ENCODE measurements around the gene TSPAN9.

DNA sequence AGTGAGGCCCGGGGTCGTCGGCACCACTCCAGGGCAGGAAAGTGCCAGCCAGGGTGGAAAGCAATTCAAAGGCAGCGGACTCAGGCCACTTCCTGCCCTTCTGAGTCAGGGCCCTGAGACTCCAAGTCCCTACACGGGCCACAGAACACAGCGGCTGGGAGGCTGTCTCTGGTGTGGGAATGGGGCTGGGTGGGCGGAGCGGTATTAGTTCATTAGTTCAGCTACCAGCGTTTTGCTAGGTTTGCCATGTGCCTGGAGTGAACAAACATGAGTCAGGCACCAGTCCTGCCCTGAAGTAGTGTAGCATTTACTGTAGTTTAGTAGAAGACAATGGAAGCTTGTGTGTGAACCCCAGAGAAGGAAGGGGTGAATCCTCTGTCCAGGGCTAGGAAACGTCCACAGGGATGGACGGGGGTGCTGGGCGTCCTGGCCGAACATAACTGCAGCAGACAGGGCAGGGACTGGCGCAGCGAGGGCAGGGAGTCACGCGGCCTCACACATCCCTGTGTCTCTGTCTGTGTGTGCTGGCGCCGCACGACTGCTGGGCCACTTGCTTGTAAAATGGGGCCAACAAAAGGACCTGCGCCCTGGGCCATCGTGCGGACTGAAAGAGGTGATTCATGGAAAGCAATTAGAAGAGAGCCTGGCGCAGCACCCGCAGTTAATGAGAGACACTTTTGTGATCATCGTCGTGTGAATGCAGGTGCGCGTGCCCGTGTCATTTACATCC lies 227.4 kb downstream of the TSPAN9 start:
- TF ChIP-seq, protein P1, sequence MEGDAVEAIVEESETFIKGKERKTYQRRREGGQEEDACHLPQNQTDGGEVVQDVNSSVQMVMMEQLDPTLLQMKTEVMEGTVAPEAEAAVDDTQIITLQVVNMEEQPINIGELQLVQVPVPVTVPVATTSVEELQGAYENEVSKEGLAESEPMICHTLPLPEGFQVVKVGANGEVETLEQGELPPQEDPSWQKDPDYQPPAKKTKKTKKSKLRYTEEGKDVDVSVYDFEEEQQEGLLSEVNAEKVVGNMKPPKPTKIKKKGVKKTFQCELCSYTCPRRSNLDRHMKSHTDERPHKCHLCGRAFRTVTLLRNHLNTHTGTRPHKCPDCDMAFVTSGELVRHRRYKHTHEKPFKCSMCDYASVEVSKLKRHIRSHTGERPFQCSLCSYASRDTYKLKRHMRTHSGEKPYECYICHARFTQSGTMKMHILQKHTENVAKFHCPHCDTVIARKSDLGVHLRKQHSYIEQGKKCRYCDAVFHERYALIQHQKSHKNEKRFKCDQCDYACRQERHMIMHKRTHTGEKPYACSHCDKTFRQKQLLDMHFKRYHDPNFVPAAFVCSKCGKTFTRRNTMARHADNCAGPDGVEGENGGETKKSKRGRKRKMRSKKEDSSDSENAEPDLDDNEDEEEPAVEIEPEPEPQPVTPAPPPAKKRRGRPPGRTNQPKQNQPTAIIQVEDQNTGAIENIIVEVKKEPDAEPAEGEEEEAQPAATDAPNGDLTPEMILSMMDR (IDR thresholded peaks at IDR 0.05 in 2 of 3, conservative IDR thresholded peaks at IDR 0.05 in 1 of 3; ENCODE audit: insufficient read depth in 2 of 3, low read depth in 1 of 3, low read length in 3 of 3) = no peak
- TF ChIP-seq, protein P2, sequence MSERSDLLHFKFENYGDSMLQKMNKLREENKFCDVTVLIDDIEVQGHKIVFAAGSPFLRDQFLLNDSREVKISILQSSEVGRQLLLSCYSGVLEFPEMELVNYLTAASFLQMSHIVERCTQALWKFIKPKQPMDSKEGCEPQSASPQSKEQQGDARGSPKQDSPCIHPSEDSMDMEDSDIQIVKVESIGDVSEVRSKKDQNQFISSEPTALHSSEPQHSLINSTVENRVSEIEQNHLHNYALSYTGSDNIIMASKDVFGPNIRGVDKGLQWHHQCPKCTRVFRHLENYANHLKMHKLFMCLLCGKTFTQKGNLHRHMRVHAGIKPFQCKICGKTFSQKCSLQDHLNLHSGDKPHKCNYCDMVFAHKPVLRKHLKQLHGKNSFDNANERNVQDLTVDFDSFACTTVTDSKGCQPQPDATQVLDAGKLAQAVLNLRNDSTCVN (CRISPR knock-in tag; IDR thresholded peaks at IDR 0.05) = no peak
- TF ChIP-seq, protein P3, sequence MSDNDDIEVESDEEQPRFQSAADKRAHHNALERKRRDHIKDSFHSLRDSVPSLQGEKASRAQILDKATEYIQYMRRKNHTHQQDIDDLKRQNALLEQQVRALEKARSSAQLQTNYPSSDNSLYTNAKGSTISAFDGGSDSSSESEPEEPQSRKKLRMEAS (CRISPR knock-in tag; IDR thresholded peaks at IDR 0.05) = no peak
- TF ChIP-seq, protein P4, sequence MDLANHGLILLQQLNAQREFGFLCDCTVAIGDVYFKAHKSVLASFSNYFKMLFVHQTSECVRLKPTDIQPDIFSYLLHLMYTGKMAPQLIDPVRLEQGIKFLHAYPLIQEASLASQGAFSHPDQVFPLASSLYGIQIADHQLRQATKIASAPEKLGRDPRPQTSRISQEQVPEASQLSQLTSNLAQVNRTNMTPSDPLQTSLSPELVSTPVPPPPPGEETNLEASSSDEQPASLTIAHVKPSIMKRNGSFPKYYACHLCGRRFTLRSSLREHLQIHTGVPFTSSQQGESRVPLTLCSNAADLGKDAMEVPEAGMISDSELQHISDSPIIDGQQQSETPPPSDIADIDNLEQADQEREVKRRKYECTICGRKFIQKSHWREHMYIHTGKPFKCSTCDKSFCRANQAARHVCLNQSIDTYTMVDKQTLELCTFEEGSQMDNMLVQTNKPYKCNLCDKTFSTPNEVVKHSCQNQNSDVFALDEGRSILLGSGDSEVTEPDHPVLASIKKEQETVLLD (IDR thresholded peaks at IDR 0.05) = no peak
- TF ChIP-seq DPF2 (IDR thresholded peaks at IDR 0.05) (no peak), ZNF3 (CRISPR knock-in tag; IDR thresholded peaks at IDR 0.05) (no peak), ZNF311 (CRISPR knock-in tag; IDR thresholded peaks at IDR 0.05) (no peak)

Measured in K562 (cell line).